Endothelial cell of umbilical vein (primary cell): ENCODE data around the gene ABCA7. TPM values are rescaled to one million over a fixed set of nuclear protein-coding genes. Genes with fewer than 3 reads are reported as not detected.

Source experiments
- BruUV-seq: library from RNA; stranded (reverse); fragments of 400-500 nt; replicated peaks from 2 replicates; lab custom pipeline; 2021; lab: Mats Ljungman, UMichigan
- CTCF ChIA-PET: fragments of 300-600, 350-600 bp; sonication (Branson Sonifier 250); formaldehyde crosslinking; loops from one replicate; lab custom pipeline; 2021; ENCODE audit warnings: antibody characterized with exemption, inconsistent platforms; lab: Charles Lee
- POLR2A ChIA-PET: fragments of 300-600, 350-600 bp; sonication (Branson Sonifier 250); formaldehyde crosslinking; loops from one replicate; lab custom pipeline; 2021; ENCODE audit warnings: antibody characterized with exemption, inconsistent platforms; lab: Charles Lee
- DNase-seq: peaks from one replicate; pipeline ENCODE4 v3.0.0-alpha.2; 2011; ENCODE audit warnings: low read depth, low spot score
- FAIRE-seq: peaks from 2 replicates; lab custom pipeline; 2011; peaks lifted over from hg19 to GRCh38; lab: Jason Lieb, UNC
- H2AFZ ChIP-seq: 2 replicates; pipeline ENCODE4 v1.6.0; 2012; ENCODE audit warnings: low read depth, low read length, control low read depth, inconsistent platforms
- H3K27ac ChIP-seq: 2 replicates; pipeline ENCODE4 v1.5.1; 2011; ENCODE audit warnings: low read depth, mild to moderate bottlenecking, control low read depth, low read length, moderate library complexity; ENCODE audit not compliant: insufficient read depth
- H3K27me3 ChIP-seq, 2 experiments: 2 replicates each; pipeline versions ENCODE4 v1.6.0 to v1.6.1; 2011; ENCODE audit warnings: low read length in 2 of 2, mixed read lengths in 1 of 2; ENCODE audit not compliant: control insufficient read depth in 2 of 2, insufficient read depth in 2 of 2
- H3K36me3 ChIP-seq, 2 experiments: 2 replicates in 1 of 2; 3 replicates in 1 of 2; pipeline ENCODE4 v1.5.1; 2011; ENCODE audit warnings: low read length in 2 of 2, mild to moderate bottlenecking in 1 of 2, moderate library complexity in 1 of 2; ENCODE audit not compliant: control insufficient read depth in 2 of 2, insufficient read depth in 2 of 2; ENCODE audit errors: extremely low read depth in 1 of 2
- H3K4me1 ChIP-seq: 3 replicates; pipeline ENCODE4 v1.5.1; 2011; ENCODE audit warnings: mild to moderate bottlenecking, low read length; ENCODE audit not compliant: control insufficient read depth, insufficient read depth; ENCODE audit errors: extremely low read depth
- H3K4me2 ChIP-seq: 2 replicates; pipeline ENCODE4 v1.6.1; 2011; ENCODE audit warnings: low read length, control low read depth, mixed read lengths; ENCODE audit not compliant: insufficient read depth
- H3K4me3 ChIP-seq, 3 experiments: fragments of 200-600 bp in 1 of 3; sonication (generic), shearing (Covaris generic) in 1 of 3; replicated peaks in 1 of 3; 2 replicates each; pipeline ENCODE4 v1.5.1; 2011 to 2016; ENCODE audit warnings: control low read depth in 3 of 3, low read length in 3 of 3, mild to moderate bottlenecking in 2 of 3, inconsistent platforms in 1 of 3, low read depth in 1 of 3, moderate library complexity in 1 of 3; ENCODE audit not compliant: insufficient read depth in 1 of 3
- H3K79me2 ChIP-seq: 2 replicates; pipeline ENCODE4 v1.6.0; 2012; ENCODE audit warnings: low read length, inconsistent platforms; ENCODE audit not compliant: control insufficient read depth, insufficient read depth
- H3K9ac ChIP-seq: replicated peaks from 2 replicates; pipeline ENCODE3; 2011; ENCODE audit warnings: low read length, control low read depth; ENCODE audit not compliant: insufficient read depth; ENCODE audit errors: extremely low read depth
- H3K9me1 ChIP-seq: replicated peaks from 3 replicates; pipeline ENCODE4 v1.6.0; 2011; ENCODE audit warnings: mild to moderate bottlenecking, low read length; ENCODE audit not compliant: control insufficient read depth, insufficient read depth; ENCODE audit errors: extremely low read depth
- H3K9me3 ChIP-seq: replicated peaks from 2 replicates; pipeline ENCODE4 v1.5.1; 2012; ENCODE audit warnings: low read length, inconsistent platforms; ENCODE audit not compliant: control insufficient read depth, insufficient read depth
- H4K20me1 ChIP-seq: replicated peaks from 2 replicates; pipeline ENCODE3; 2011; ENCODE audit warnings: mild to moderate bottlenecking, low read length; ENCODE audit not compliant: control insufficient read depth, insufficient read depth; ENCODE audit errors: extremely low read depth
- CTCF ChIP-seq, 2 donors: IDR thresholded peaks; 1 replicate in 1 of 2; 2 replicates in 1 of 2; pipeline ENCODE4 v1.5.1; 2011; ENCODE audit warnings: low read length in 2 of 2, mild to moderate bottlenecking in 2 of 2, moderate library complexity in 2 of 2, control low read depth in 1 of 2, inconsistent platforms in 1 of 2, low read depth in 1 of 2; ENCODE audit not compliant: insufficient read depth in 1 of 2; ENCODE audit errors: extremely low read depth in 1 of 2
- EZH2 ChIP-seq: IDR thresholded peaks from 2 replicates; pipeline ENCODE4 v1.6.1; 2012; ENCODE audit warnings: borderline replicate concordance, low read depth, mild to moderate bottlenecking, moderate library complexity, low read length, inconsistent platforms; ENCODE audit not compliant: severe bottlenecking
- FOS ChIP-seq: IDR thresholded peaks from 2 replicates; pipeline ENCODE4 v1.6.1; 2011; ENCODE audit warnings: mild to moderate bottlenecking, low read length, moderate library complexity, borderline replicate concordance; ENCODE audit not compliant: insufficient read depth
- GATA2 ChIP-seq: IDR thresholded peaks from 2 replicates; pipeline ENCODE4 v1.7.0; 2011; ENCODE audit warnings: low read depth, mild to moderate bottlenecking, moderate library complexity, mixed read lengths, low read length; ENCODE audit not compliant: insufficient read length, insufficient read depth
- JUN ChIP-seq: IDR thresholded peaks from 2 replicates; pipeline ENCODE4 v1.6.1; 2011; ENCODE audit warnings: borderline replicate concordance, low read depth; ENCODE audit not compliant: insufficient read length, insufficient read depth
- MYC ChIP-seq: IDR thresholded peaks from one replicate; pipeline ENCODE4 v1.6.1; 2011; ENCODE audit warnings: mild to moderate bottlenecking, low read depth, low read length
- POLR2A ChIP-seq: IDR thresholded peaks from 2 replicates; pipeline ENCODE4 v1.6.1; 2012; ENCODE audit warnings: low read depth, mild to moderate bottlenecking, control low read depth, low read length
- POLR2AphosphoS5 ChIP-seq: IDR thresholded peaks from 2 replicates; pipeline ENCODE4 v1.6.1; 2012; ENCODE audit warnings: low read depth, mild to moderate bottlenecking, control low read depth, low read length, moderate library complexity; ENCODE audit not compliant: insufficient read depth
- dilution Hi-C: fragments of 300-500 bp; cut with MboI; formaldehyde crosslinking; loops from one replicate; pipeline ENCODE4 v1.15.0; 2019; ENCODE audit warnings: low sequenced_read_pairs; ENCODE audit not compliant: extremely low pct_ligation_motif_present
- intact Hi-C: fragments of 100-400 bp; cut with micrococcal nuclease; formaldehyde crosslinking; loops from one replicate; pipeline ENCODE4 v1.10.0; 2022
- polyA plus RNA-seq, 4 experiments: library from polyadenylated mRNA; depleted of rRNA in 3 of 4; stranded (reverse) in 3 of 4; unstranded in 1 of 4; fragments of >200 nt; gene quantifications; 2 replicates each; pipeline versions ENCODE4 v1.2.1 to v1.2.3, GENCODE V29; 2011 to 2012; ENCODE audit warnings: missing spikeins in 1 of 4
- total RNA-seq: library from RNA; stranded (reverse); gene quantifications from 2 replicates; pipeline ENCODE4 v1.2.3, GENCODE V29; 2021
- TF ChIP-seq, protein P1 (sequence below): IDR thresholded peaks from 2 replicates; pipeline ENCODE4 v1.6.1; 2011; ENCODE audit not compliant: insufficient read depth, insufficient read length

ABCA7 gene
- total and polyA plus RNA-seq, 2 donors (not counting 3 experiments of a cell fraction or from before 2014, with no cell fraction given), result 5.7 to 9.8 TPM

DNA sequence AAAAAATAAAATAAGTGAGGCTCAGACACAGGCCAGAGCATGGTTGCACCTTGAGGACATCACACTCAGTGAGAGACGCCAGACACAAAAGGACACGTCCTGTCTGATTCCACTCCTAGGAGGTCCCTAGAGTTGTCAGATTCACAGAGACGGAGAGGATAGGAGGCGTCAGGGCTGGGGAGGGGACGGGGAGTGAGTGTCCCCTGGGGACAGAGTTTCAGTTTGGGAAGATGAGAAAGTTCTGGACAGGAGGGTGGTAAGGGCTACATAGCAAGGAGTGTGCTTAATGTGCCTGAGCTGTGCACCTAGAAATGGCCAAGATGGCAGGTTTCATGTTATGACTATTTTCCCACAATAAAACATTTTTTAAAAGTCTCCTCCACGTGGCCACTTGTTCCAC, 41.8 kb upstream of the ABCA7 start:
- no peak for DNase-seq
- H3K9ac ChIP-seq, result no peak overlapping the region
- FAIRE-seq, result no peak
- POLR2A ChIA-PET, result no interaction called here
- H3K4me3 ChIP-seq, result no peak overlapping the region
- no peaks in the 10 kb centered on the region for H3K9me1 ChIP-seq
- CTCF ChIA-PET, result no interaction called here
- no TSS peak for BruUV-seq
- dilution Hi-C loops (no loop called here), intact Hi-C loops (loop anchor here (5.0 kb wide), 1 partner anchor 244 kb away; the partner anchor contains the start of gene ATP5F1D)
- H3K9me3 ChIP-seq, result no peaks in the 10 kb centered on the region
- no peak overlapping the region for H3K27ac ChIP-seq
- H3K36me3 ChIP-seq, result peaks cover 0 to 2% of the 10 kb centered on the region in 2 experiments
- no peaks in the 10 kb centered on the region for H4K20me1 ChIP-seq
- TF ChIP-seq CTCF (IDR thresholded peaks at IDR 0.05; ENCODE audit: extremely low read depth in 1 of 2, insufficient read depth in 1 of 2, low read depth in 1 of 2, low read length in 2 of 2), result no peak
- no peak for TF ChIP-seq GATA2
- no peak for TF ChIP-seq JUN
- no peak for TF ChIP-seq EZH2
- TF ChIP-seq FOS, result no peak
- no peak for TF ChIP-seq POLR2A
- no peak for TF ChIP-seq MYC
- TF ChIP-seq POLR2AphosphoS5, result no peak
- TF ChIP-seq, protein P1, sequence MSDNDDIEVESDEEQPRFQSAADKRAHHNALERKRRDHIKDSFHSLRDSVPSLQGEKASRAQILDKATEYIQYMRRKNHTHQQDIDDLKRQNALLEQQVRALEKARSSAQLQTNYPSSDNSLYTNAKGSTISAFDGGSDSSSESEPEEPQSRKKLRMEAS, result no peak
- H3K4me2 ChIP-seq, result no peak overlapping the region
- no peaks in the 10 kb centered on the region for H3K79me2 ChIP-seq
- no peak overlapping the region for H2AFZ ChIP-seq
- H3K27me3 ChIP-seq, result peaks cover 20 to 27% of the 10 kb centered on the region in 2 experiments
- no peaks in the 10 kb centered on the region for H3K4me1 ChIP-seq
